Activated CD4-positive, alpha-beta T cell treated with anti-CD3 and anti-CD28 coated beads, Interleukin-2, amount 10 ng/mL, durations not matched to agents 7 days and 5 days (primary cell): ENCODE measurements around the gene EMP2. TPM values are rescaled to one million over a fixed set of nuclear protein-coding genes. Genes with fewer than 3 reads are reported as not detected.
"Not testable (repeated sequence)": the region's sequence is repeated elsewhere in the genome, so short reads cannot be mapped to it uniquely, and the experiment has no call there.

Experiments used
- CTCF ChIA-PET: fragments of 350-600 bp; sonication (Branson Sonifier 250); formaldehyde crosslinking; loops from one replicate; lab custom pipeline; 2021; ENCODE audit warnings: antibody characterized with exemption; lab: Charles Lee
- POLR2A ChIA-PET: fragments of 350-600 bp; sonication (Branson Sonifier 250); formaldehyde crosslinking; loops from one replicate; lab custom pipeline; 2021; ENCODE audit warnings: antibody characterized with exemption; lab: Charles Lee
- DNase-seq: peaks from one replicate; pipeline ENCODE4 v3.0.0-alpha.2; 2020
- H3K27ac Mint-ChIP-seq: one replicate; pipeline ENCODE4 v1.8.0; 2021; ENCODE audit warnings: mild to moderate bottlenecking, moderate library complexity, mixed read lengths
- H3K27me3 Mint-ChIP-seq: one replicate; pipeline ENCODE4 v1.8.0; 2021; ENCODE audit warnings: mixed read lengths
- H3K36me3 Mint-ChIP-seq: one replicate; pipeline ENCODE4 v1.8.0; 2021; ENCODE audit warnings: low read depth, mixed read lengths
- H3K4me1 Mint-ChIP-seq: one replicate; pipeline ENCODE4 v1.8.0; 2021; ENCODE audit warnings: mixed read lengths
- H3K4me3 Mint-ChIP-seq: one replicate; pipeline ENCODE4 v1.8.0; 2021; ENCODE audit warnings: mild to moderate bottlenecking, moderate library complexity, mixed read lengths
- H3K9me3 Mint-ChIP-seq: one replicate; pipeline ENCODE4 v1.8.0; 2021; ENCODE audit warnings: mixed read lengths
- total RNA-seq, 2 experiments: library from RNA; stranded (reverse); gene quantifications; one replicate each; pipeline ENCODE4 v1.2.3, GENCODE V29; 2021

EMP2 gene, protein sequence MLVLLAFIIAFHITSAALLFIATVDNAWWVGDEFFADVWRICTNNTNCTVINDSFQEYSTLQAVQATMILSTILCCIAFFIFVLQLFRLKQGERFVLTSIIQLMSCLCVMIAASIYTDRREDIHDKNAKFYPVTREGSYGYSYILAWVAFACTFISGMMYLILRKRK
- total RNA-seq: not detected

DNA sequence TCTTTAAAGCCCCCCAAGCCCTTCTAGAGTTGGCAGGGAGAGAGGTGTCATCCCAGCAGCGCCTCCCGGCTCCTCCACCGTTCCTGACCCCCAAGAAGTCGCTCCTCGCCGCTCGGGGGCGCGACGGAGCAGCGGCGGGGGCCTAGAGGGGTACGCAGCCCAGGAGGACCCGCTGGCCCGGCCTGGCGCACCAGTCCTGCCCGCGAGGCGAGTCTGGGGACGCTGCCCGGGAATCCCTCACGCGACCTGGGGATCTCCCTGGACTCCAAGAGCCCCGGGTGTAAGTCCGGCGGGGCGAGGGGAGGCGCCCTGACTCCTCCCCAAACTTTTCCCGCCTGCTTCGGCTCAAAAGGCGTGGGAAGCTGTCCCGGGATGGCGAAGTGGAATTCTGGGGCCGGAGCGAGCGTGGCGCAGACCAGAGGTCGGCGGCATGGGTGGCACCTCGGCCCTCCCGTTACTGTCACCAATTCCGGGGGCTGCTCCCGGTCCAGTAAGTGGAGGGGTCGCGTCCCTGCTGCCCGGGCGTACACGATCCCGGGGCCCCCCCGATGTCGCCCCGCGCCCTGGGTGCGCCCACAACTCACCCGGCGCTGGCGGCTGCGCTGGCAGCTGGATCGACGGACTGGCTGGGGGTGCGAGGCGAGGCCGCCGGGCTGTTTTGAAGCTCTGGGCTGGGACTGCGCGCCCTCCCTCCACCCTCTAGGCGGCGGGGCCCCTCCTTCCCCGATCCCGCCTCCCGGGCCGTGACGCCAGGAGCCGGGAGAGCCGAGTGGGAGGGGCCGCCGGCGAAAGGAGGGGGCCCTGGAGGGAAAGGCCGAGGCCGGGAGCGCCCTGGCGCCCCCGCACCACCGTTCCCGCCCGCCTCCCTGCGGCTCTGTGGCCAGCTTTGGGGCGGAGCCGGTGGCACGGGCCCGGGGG, at the start of gene EMP2:
Gene EMP2 (minus strand): TSS at position 634 of the 918 bp plus-strand sequence. CDS start 32,981 bp downstream, outside the sequence.
- H3K27ac Mint-ChIP-seq: no peak within 1 kb of the TSS
- ChIA-PET CTCF (no interaction called here), POLR2A (no interaction called here)
- H3K9me3 Mint-ChIP-seq: no peaks in the 10 kb centered on the region
- no peaks in the 10 kb centered on the region for H3K36me3 Mint-ChIP-seq
- H3K4me3 Mint-ChIP-seq: no peak within 1 kb of the TSS
- peaks cover 45% of the 10 kb centered on the region for H3K27me3 Mint-ChIP-seq
- no peak for DNase-seq
- no peaks in the 10 kb centered on the region for H3K4me1 Mint-ChIP-seq

DNA sequence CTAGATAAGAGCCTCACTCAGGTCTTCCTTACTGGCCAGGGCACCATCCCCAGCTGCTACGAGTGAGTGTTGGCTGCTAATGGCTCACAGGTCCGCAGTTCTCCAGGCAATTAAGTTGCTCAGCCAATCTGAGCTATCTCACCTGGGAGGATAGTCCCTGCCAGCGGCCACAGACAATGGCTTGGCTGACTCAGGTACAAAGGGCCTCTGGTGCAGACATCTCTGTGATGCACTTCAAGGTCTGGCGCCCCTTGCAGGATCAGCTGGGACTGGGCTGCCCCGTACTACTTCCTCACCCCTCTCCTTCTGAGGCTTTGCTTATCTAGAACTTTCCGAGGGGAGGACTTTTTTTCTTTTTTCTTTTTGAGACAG, 49.2 kb upstream of the EMP2 start:
- ChIA-PET POLR2A (no interaction called here), CTCF (no interaction called here)
- Mint-ChIP-seq H3K27ac (no peak overlapping the region), H3K4me3 (no peak overlapping the region), H3K9me3 (no peaks in the 10 kb centered on the region), H3K27me3 (no peaks in the 10 kb centered on the region), H3K4me1 (no peaks in the 10 kb centered on the region), H3K36me3 (no peaks in the 10 kb centered on the region)
- DNase-seq: no peak

DNA sequence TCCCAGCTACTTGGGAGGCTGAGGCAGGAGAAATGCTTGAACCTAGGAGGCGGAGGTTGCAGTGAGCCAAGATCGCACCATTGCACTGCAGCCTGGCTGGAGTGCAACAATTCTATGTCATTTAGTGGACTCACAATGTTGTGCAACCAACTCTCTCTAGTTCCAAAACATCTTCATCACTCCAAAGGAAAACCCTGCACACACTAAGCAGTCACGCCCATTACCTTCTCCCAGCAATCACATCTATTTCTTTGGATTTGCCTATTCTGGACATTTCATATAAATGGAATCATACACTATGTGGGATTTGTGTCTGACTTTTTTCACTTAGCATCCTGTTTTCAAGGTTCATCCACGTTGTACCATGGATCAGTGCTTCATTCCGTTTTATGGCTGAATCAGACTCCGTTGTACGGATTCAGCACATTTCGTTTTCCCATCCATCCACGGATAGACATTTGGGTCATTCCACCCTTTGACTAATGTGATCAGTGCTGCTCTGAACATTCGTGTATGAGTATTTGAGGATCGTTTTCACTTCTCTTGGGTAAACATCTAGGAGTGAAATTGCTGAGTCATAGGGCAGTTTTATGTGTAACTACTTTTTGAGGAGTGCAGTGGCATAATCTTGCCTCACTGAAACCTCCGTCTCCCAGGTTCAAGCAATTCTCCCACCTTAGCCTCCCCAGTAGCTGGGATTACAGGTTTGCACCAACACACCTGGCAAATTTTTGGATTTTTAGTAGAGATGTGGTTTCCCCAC, 45.4 kb upstream of the EMP2 start:
- H3K4me1 Mint-ChIP-seq: no peaks in the 10 kb centered on the region
- H3K27me3 Mint-ChIP-seq: no peaks in the 10 kb centered on the region
- no peak for DNase-seq
- no peaks in the 10 kb centered on the region for H3K9me3 Mint-ChIP-seq
- ChIA-PET POLR2A (no interaction called here), CTCF (interaction anchor here (0.6 kb wide), 1 partner anchor 1586 kb away, joined by 3 read pairs; no protein-coding TSS in a partner anchor)
- H3K36me3 Mint-ChIP-seq: no peaks in the 10 kb centered on the region
- no peak overlapping the region for H3K27ac Mint-ChIP-seq
- no peak overlapping the region for H3K4me3 Mint-ChIP-seq

DNA sequence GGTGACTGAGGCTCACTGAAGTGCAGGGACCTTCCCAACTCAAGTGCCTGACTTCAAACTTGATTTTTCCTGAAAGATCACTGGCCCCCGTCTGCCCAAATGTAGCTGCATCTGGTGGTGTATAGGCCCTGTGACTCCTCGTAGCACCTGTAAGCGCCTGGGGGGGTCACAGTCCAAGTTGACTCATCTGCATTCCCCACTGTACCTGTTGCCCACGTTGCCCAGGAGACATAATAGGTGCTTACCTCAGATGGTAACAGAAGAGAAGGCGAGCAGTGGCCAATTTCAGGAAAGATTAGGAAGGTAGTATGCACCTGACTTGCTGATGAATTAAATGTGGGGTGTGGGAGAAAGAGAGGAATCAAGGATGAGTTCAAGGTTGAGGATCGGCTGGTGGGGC, 44.1 kb upstream of the EMP2 start:
- no peak for DNase-seq
- H3K4me1 Mint-ChIP-seq: no peaks in the 10 kb centered on the region
- H3K27me3 Mint-ChIP-seq: no peaks in the 10 kb centered on the region
- ChIA-PET POLR2A (no interaction called here), CTCF (no interaction called here)
- H3K36me3 Mint-ChIP-seq: no peaks in the 10 kb centered on the region
- no peak overlapping the region for H3K4me3 Mint-ChIP-seq
- no peak overlapping the region for H3K27ac Mint-ChIP-seq
- no peaks in the 10 kb centered on the region for H3K9me3 Mint-ChIP-seq

DNA sequence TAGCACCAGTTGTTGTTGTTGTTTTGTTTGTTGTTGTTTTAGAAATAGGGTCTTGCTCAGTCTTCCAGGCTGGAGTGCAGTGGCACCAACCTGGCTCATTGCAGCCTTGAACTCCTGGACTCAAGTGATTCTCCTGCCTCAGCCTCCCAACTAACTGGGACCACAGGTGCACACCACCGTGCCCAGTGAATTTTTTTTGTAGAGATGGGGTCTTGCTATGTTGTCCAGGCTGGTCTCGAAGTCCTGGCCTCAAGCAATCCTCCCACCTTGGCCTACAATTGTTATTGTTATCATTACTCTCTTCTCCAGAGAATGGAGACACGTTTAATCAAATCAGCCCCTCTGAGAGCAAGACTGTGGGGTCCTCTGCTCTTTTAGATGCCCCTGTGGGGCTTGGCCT, 42.7 kb upstream of the EMP2 start:
- H3K9me3 Mint-ChIP-seq: no peaks in the 10 kb centered on the region
- no peaks in the 10 kb centered on the region for H3K4me1 Mint-ChIP-seq
- no peaks in the 10 kb centered on the region for H3K27me3 Mint-ChIP-seq
- CTCF ChIA-PET: no interaction called here
- H3K4me3 Mint-ChIP-seq: no peak overlapping the region
- POLR2A ChIA-PET: no interaction called here
- no peaks in the 10 kb centered on the region for H3K36me3 Mint-ChIP-seq
- H3K27ac Mint-ChIP-seq: no peak overlapping the region
- no peak for DNase-seq

DNA sequence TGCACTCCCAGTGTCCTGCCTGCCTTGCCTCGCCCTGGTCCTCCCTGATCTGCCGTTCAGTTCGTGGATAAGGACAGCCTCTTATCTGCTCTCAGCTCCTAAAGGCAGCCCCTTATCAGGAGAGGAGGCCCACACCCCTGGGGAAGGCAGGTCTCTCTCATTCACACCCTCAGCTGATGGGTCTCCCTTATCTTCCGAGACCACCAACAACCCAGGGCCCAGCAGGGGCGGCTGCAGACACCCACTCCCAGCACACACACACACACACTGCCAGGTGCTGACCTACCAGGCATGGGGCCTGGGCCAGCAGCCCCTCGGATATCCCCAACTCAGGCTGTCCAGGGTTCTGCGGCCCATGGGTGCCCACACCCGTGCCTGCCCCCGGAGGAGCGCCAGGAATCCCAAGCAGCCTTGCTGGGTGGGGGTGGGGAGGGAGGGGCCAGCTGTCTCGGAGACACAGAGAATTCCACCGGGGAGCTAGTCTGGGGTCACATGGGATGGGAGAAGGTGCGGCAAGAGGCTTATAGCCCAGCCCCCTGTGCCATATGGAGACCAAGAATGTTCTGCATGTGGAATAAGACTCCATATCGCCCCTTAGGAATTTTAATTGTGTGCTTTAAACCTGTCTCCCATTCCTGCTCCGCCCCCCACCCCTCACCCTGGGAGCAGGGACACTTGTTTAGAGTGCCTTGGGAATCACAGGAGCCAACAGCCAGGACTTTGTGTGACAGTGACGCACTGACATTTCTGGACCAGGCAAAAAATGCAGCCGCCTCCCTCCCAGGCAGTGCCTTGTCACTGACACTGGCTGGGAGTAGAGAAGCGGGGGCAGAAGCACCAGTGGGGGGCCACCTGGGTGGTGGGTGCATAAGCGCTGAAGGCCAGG, 41.9 kb upstream of the EMP2 start:
- ChIA-PET POLR2A (no interaction called here), CTCF (no interaction called here)
- no peaks in the 10 kb centered on the region for H3K4me1 Mint-ChIP-seq
- no peaks in the 10 kb centered on the region for H3K9me3 Mint-ChIP-seq
- H3K4me3 Mint-ChIP-seq: no peak overlapping the region
- H3K36me3 Mint-ChIP-seq: no peaks in the 10 kb centered on the region
- no peaks in the 10 kb centered on the region for H3K27me3 Mint-ChIP-seq
- no peak for DNase-seq
- no peak overlapping the region for H3K27ac Mint-ChIP-seq

DNA sequence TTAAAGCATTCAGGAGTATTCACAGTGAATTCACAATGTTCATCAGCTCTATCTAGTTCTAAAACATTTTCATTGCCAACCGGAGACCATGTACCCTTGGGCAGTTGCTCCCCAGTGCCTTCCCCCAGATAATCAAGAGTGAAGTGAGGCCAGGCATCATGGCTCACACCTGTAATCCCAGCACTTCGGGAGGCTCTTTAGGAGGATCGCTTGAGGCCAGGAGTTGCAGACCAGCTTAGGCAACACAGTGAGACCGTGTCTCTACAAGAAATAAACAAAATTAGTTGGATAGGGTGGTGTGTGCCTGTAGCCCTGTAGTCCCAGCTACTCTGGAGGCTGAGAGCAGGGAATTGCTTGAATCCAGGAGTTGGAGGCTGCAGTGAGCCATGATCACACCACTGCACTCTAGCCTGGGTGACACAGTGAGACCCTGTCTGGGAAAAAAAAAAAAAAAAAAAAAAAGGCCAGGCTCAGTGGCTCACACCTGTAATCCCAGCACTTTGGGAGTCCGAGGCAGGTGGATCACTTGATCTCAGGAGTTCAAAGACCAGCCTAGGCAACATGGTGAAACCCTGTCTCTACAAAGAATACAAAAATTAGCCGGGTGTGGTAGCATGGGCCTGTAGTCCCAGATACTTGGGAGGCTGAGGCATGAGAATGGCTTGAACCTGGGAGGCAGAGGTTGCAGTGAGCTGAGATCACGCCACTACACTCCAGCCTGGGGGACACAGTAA, 41.0 kb upstream of the EMP2 start:
- H3K4me3 Mint-ChIP-seq, H3K36me3 Mint-ChIP-seq, CTCF ChIA-PET, H3K9me3 Mint-ChIP-seq, DNase-seq, H3K27ac Mint-ChIP-seq, H3K4me1 Mint-ChIP-seq, H3K27me3 Mint-ChIP-seq, POLR2A ChIA-PET: not testable (repeated sequence)

DNA sequence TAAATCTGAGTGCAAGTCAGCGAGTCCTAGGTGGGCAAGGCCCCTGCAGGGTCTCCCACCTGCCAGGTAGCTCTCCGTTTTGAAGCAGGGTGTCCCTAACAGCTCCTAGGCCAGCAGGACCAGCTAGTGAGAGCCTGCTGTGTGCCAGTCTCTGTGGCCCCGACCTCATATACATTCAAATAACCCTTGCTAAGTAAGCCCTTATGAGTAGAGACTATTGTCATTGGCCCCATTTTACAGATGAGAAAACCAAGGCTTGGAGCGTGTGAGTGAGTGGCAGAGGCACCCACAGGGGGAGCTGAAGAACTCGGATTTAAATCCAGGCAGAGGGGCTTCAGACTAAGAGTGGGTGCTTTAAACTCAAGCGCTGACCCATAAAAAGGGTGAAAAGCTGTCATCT, 39.7 kb upstream of the EMP2 start:
- CTCF ChIA-PET: no interaction called here
- no peak for DNase-seq
- no peak overlapping the region for H3K27ac Mint-ChIP-seq
- H3K4me1 Mint-ChIP-seq: no peaks in the 10 kb centered on the region
- no peaks in the 10 kb centered on the region for H3K36me3 Mint-ChIP-seq
- H3K27me3 Mint-ChIP-seq: no peaks in the 10 kb centered on the region
- H3K9me3 Mint-ChIP-seq: no peaks in the 10 kb centered on the region
- POLR2A ChIA-PET: no interaction called here
- no peak overlapping the region for H3K4me3 Mint-ChIP-seq

DNA sequence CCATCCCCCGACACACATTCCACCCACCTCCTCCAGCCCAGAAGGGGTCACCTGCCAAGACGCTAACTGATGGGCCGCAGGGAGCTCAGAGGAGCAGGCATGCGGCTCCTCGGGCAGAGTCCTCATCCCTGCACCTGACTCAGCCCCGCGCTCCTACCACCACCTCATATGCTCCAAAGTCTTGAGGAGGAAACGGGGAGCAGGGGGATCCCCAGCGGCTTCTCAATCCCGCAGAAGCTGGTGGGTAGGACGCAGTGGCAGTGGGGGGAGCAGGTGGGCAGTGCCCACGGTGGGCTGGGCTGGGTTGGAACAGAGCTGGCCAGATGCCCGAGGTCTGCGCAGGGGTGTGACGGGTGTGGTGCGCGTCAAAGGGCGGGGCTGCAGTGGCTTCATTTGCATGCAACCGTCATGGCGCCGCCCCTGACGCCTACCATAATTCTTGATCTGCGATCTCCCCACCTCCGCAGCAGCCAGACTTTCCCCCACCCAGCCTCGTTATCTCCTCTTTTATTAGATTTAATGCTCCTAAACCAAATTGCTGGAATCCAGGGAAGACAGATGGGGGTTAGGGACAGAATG, 39.0 kb upstream of the EMP2 start:
- CTCF ChIA-PET: interaction anchor here (1.5 kb wide), 1 partner anchor 17 kb away, joined by 3 read pairs; no protein-coding TSS in a partner anchor

DNA sequence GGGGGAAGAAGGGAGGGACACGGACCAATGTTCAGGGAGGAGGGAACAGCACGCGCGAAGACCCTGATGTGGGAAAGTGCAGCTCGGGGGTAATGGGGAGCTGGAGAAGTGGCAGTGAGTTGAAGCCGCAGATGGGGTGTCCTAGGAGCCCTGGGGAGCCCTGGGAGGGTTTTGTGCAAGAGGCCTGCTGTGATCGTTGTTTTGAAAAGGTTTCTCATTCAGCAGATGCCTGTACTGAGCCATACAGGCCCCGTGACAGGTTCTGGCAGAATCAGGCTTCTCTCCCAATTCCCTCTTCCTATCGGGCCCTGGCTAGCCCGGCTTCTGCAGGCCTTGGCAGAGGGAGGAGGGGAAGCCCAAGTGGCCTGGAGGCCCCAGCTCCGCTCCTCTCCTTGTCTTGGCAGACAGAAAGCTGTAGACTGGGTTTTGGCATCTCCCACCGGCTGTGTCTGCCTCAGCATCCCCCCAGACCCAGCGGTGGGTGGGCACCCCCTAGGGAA, 38.4 kb upstream of the EMP2 start:
- CTCF ChIA-PET: interaction anchor here (1.5 kb wide), 1 partner anchor 17 kb away, joined by 3 read pairs; no protein-coding TSS in a partner anchor
- no peaks in the 10 kb centered on the region for H3K9me3 Mint-ChIP-seq
- no peak overlapping the region for H3K27ac Mint-ChIP-seq
- H3K36me3 Mint-ChIP-seq: no peaks in the 10 kb centered on the region
- H3K27me3 Mint-ChIP-seq: peaks cover 1% of the 10 kb centered on the region
- POLR2A ChIA-PET: no interaction called here
- H3K4me3 Mint-ChIP-seq: no peak overlapping the region
- DNase-seq: no peak
- no peaks in the 10 kb centered on the region for H3K4me1 Mint-ChIP-seq

More for the DNA sequence above, 39.0 kb upstream of the EMP2 start:
- POLR2A ChIA-PET: no interaction called here
- DNase-seq: no peak
- Mint-ChIP-seq H3K4me1 (no peaks in the 10 kb centered on the region), H3K4me3 (no peak overlapping the region), H3K36me3 (no peaks in the 10 kb centered on the region), H3K27me3 (no peaks in the 10 kb centered on the region), H3K9me3 (no peaks in the 10 kb centered on the region), H3K27ac (no peak overlapping the region)

DNA sequence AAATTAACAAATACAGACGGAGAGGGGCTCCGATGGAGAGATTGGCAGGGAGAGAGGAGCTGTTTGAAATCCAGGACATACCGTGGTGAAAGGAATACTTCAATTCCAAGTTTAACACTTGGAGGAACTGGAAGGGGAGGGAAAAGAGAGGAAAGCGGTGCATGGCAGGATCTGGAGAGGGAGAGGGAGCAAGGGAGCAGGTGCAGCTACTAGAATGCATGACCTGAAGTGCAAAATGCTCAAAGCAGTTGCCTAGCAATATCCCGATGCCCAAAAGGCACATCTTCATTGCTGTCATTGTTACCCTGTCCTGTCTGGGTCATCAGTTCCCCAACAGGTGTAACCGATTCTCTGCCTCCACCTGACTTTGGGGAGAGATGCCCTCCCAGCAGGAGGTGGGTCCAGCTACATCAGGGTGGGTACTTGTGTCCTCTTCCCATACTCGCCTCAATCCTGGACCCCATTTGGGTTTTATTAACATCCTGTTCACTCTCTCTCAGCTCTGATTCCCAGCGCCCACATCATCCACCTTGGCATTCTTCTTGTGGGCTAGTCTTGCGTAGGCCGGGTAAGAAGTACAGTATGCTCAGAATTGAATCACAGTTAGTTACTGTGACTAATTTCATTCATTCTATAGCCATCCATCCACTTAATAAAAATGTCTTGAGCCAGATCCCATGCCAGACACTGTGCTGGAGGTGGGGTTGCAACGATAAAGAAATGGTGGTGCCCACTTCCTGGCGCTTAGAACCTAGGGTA, 37.4 kb upstream of the EMP2 start:
- Mint-ChIP-seq H3K27ac (no peak overlapping the region), H3K27me3 (peaks cover 1% of the 10 kb centered on the region), H3K4me1 (no peaks in the 10 kb centered on the region), H3K9me3 (no peaks in the 10 kb centered on the region), H3K4me3 (no peak overlapping the region), H3K36me3 (no peaks in the 10 kb centered on the region)
- ChIA-PET POLR2A (no interaction called here), CTCF (interaction anchor here (1.5 kb wide), 1 partner anchor 16 kb away, joined by 3 read pairs; no protein-coding TSS in a partner anchor)
- no peak for DNase-seq
